Peyer's patch (tissue), 4 donors: ENCODE measurements around the gene IGSF22.

Source experiments
- CTCF ChIP-seq, 6 experiments: fragments of 450-650 bp in 4 of 6; fragments of 200-600 bp in 2 of 6; sonication (generic) in 1 of 6; IDR thresholded peaks; one replicate each; pipeline ENCODE4 v1.5.1; 2017 to 2019; ENCODE audit warnings: antibody characterized with exemption in 6 of 6, mild to moderate bottlenecking in 3 of 6, moderate library complexity in 1 of 6
- POLR2A ChIP-seq, 2 donors: fragments of 450-650 bp; IDR thresholded peaks; one replicate each; pipeline ENCODE4 v1.5.1; 2017; ENCODE audit warnings: antibody characterized with exemption in 2 of 2, mild to moderate bottlenecking in 2 of 2, moderate library complexity in 2 of 2

- TF ChIP-seq CTCF (IDR thresholded peaks at IDR 0.05) (no peak), POLR2A (IDR thresholded peaks at IDR 0.05) (no peak)
Measured at GRCh38 chr11:18768978-18769377, 43.0 kb upstream of the IGSF22 start.
